IMR-90 (cell line): Measurements from ENCODE around the gene MTREX. TPM values are rescaled to one million over a fixed set of nuclear protein-coding genes. Genes with fewer than 3 reads are reported as not detected.

ENCODE experiments used
- ATAC-seq: fragments of 200-7000 bp; cut with Tn5 transposase; 2 replicates; pipeline ENCODE4 v1.9.1; 2020; ENCODE audit warnings: low read depth, mild to moderate bottlenecking, moderate library complexity
- BruUV-seq: library from RNA; stranded (reverse); fragments of 400-500 nt; replicated peaks from 2 replicates; lab custom pipeline; 2021; lab: Mats Ljungman, UMichigan
- CTCF ChIA-PET: fragments of 300-600 bp; formaldehyde crosslinking; extraction: SDS; loops from one replicate; lab custom pipeline; 2021; ENCODE audit warnings: antibody characterized with exemption; lab: Yijun Ruan, JAX
- POLR2A ChIA-PET: fragments of 300-600 bp; sonication (Branson Sonifier 250); formaldehyde crosslinking; loops from one replicate; lab custom pipeline; 2022; ENCODE audit warnings: antibody characterized with exemption; ENCODE audit not compliant: unreplicated experiment; lab: Charles Lee
- DNase-seq: peaks from one replicate; pipeline ENCODE4 v3.0.0; 2013
- H2AFZ ChIP-seq: replicated peaks from 2 replicates; pipeline ENCODE3; 2013; ENCODE audit warnings: low read length, mild to moderate bottlenecking; ENCODE audit not compliant: poor library complexity
- H2AK5ac ChIP-seq: 2 replicates; pipeline ENCODE4 v1.6.1; 2013; ENCODE audit warnings: low read depth, low read length, inconsistent platforms
- H2AK9ac ChIP-seq: replicated peaks from 2 replicates; pipeline ENCODE3; 2013; ENCODE audit warnings: mild to moderate bottlenecking, low read depth, low read length, moderate library complexity; ENCODE audit not compliant: poor library complexity
- H2BK120ac ChIP-seq: 2 replicates; pipeline ENCODE4 v1.6.1; 2013; ENCODE audit warnings: low read depth, low read length, inconsistent platforms
- H2BK15ac ChIP-seq: 3 replicates; pipeline ENCODE4 v1.6.1; 2013; ENCODE audit warnings: low read depth, low read length, inconsistent platforms
- H2BK20ac ChIP-seq: 2 replicates; pipeline ENCODE4 v1.6.1; 2013; ENCODE audit warnings: low read depth, mild to moderate bottlenecking, inconsistent platforms, low read length, moderate library complexity
- H2BK5ac ChIP-seq: 2 replicates; pipeline ENCODE4 v1.6.1; 2013; ENCODE audit warnings: mild to moderate bottlenecking, low read depth, low read length, inconsistent platforms; ENCODE audit not compliant: poor library complexity, severe bottlenecking
- H3K14ac ChIP-seq: replicated peaks from 2 replicates; pipeline ENCODE4 v1.6.1; 2013; ENCODE audit warnings: low read depth, low read length, inconsistent platforms
- H3K18ac ChIP-seq: 2 replicates; pipeline ENCODE4 v1.6.1; 2013; ENCODE audit warnings: low read depth, low read length, control low read depth
- H3K23ac ChIP-seq: 2 replicates; pipeline ENCODE4 v1.6.1; 2013; ENCODE audit warnings: low read depth, low read length, inconsistent platforms
- H3K27ac ChIP-seq: 2 replicates; pipeline ENCODE4 v1.5.1; 2013; ENCODE audit warnings: mild to moderate bottlenecking, control low read depth, low read length; ENCODE audit not compliant: insufficient read depth
- H3K27me3 ChIP-seq: 2 replicates; pipeline ENCODE4 v1.6.1; 2013; ENCODE audit warnings: low read length; ENCODE audit not compliant: control insufficient read depth, insufficient read depth
- H3K36me3 ChIP-seq: 2 replicates; pipeline ENCODE4 v1.6.1; 2013; ENCODE audit warnings: low read length, mixed read lengths; ENCODE audit not compliant: control insufficient read depth, insufficient read depth
- H3K4ac ChIP-seq: 2 replicates; pipeline ENCODE4 v1.6.1; 2013; ENCODE audit warnings: low read depth, low read length, inconsistent platforms
- H3K4me1 ChIP-seq: 2 replicates; pipeline ENCODE4 v1.6.1; 2013; ENCODE audit warnings: low read length, mixed read lengths; ENCODE audit not compliant: control insufficient read depth, insufficient read depth
- H3K4me2 ChIP-seq: 2 replicates; pipeline ENCODE4 v1.6.1; 2013; ENCODE audit warnings: low read depth, mild to moderate bottlenecking, control low read depth, low read length, moderate library complexity
- H3K4me3 ChIP-seq: 2 replicates; pipeline ENCODE4 v1.5.1; 2013; ENCODE audit warnings: low read depth, mild to moderate bottlenecking, control low read depth, low read length, moderate library complexity; ENCODE audit not compliant: insufficient read depth
- H3K56ac ChIP-seq: 2 replicates; pipeline ENCODE4 v1.6.1; 2013; ENCODE audit warnings: low read length, inconsistent platforms; ENCODE audit not compliant: insufficient read depth; ENCODE audit errors: extremely low read depth
- H3K79me1 ChIP-seq, 2 experiments: 2 replicates each; pipeline ENCODE4 v1.6.1; 2013; ENCODE audit warnings: low read length in 2 of 2, inconsistent platforms in 1 of 2, low read depth in 1 of 2
- H3K9ac ChIP-seq: 2 replicates; pipeline ENCODE4 v1.6.1; 2013; ENCODE audit warnings: low read depth, low read length, control low read depth
- H3K9me1 ChIP-seq: 2 replicates; pipeline ENCODE4 v1.6.1; 2013; ENCODE audit warnings: low read length, inconsistent platforms; ENCODE audit not compliant: insufficient read depth
- H3K9me3 ChIP-seq: 2 replicates; pipeline ENCODE4 v1.6.1; 2013; ENCODE audit warnings: low read length; ENCODE audit not compliant: control insufficient read depth, insufficient read depth
- H4K20me1 ChIP-seq: 2 replicates; pipeline ENCODE4 v1.6.1; 2013; ENCODE audit warnings: low read length, inconsistent platforms; ENCODE audit not compliant: insufficient read depth
- H4K5ac ChIP-seq: 2 replicates; pipeline ENCODE4 v1.6.1; 2013; ENCODE audit warnings: mild to moderate bottlenecking, low read depth, low read length, control low read depth
- H4K8ac ChIP-seq, 2 experiments: 2 replicates each; pipeline ENCODE4 v1.6.1; 2013; ENCODE audit warnings: low read depth in 2 of 2, low read length in 2 of 2, control low read depth in 1 of 2, inconsistent platforms in 1 of 2
- H4K91ac ChIP-seq: 2 replicates; pipeline ENCODE4 v1.6.1; 2013; ENCODE audit warnings: low read depth, low read length, inconsistent platforms; ENCODE audit not compliant: insufficient read depth
- BHLHE40 ChIP-seq: fragments of 150-350 bp; IDR thresholded peaks from 2 replicates; pipeline ENCODE4 v1.6.1; 2016; ENCODE audit warnings: mild to moderate bottlenecking, low read depth, low read length
- CEBPB ChIP-seq: IDR thresholded peaks from 2 replicates; pipeline ENCODE4 v1.6.1; 2012; ENCODE audit warnings: low read depth, low read length, improper control_type of control experiment
- CHD1 ChIP-seq: IDR thresholded peaks from 2 replicates; pipeline ENCODE4 v1.6.1; 2012; ENCODE audit warnings: low read depth, low read length, improper control_type of control experiment
- MAFK ChIP-seq: IDR thresholded peaks from 2 replicates; pipeline ENCODE4 v1.6.1; 2012; ENCODE audit warnings: low read depth, low read length, improper control_type of control experiment
- MXI1 ChIP-seq: IDR thresholded peaks from 2 replicates; pipeline ENCODE4 v1.6.1; 2012; ENCODE audit warnings: low read depth, mild to moderate bottlenecking, low read length, moderate library complexity, borderline replicate concordance
- NFE2L2 ChIP-seq: fragments of 150-350 bp; IDR thresholded peaks from 2 replicates; pipeline ENCODE4 v1.6.1; 2016; ENCODE audit warnings: low read depth, mild to moderate bottlenecking, low read length
- POLR2A ChIP-seq: IDR thresholded peaks from 2 replicates; pipeline ENCODE4 v1.6.1; 2012; ENCODE audit warnings: mild to moderate bottlenecking, low read depth, low read length
- RFX5 ChIP-seq: IDR thresholded peaks from 2 replicates; pipeline ENCODE4 v1.8.0; 2012; ENCODE audit warnings: low read depth, mild to moderate bottlenecking, low read length, moderate library complexity
- SMC3 ChIP-seq: fragments of 150-350 bp; IDR thresholded peaks from 2 replicates; pipeline ENCODE4 v1.6.1; 2016; ENCODE audit warnings: low read depth, mild to moderate bottlenecking, antibody characterized with exemption, low read length, moderate library complexity
- WGBS, 2 experiments: methylation state at CpG; one replicate each; pipeline versions ENCODE4 v1.1.5 to v1.1.7; 2013; ENCODE audit warnings: missing lambda C conversion rate in 2 of 2; ENCODE audit not compliant: insufficient read length in 1 of 2; ENCODE audit errors: extremely low coverage in 2 of 2; 5-methylcytosine and 5-hydroxymethylcytosine counted together
- dilution Hi-C: fragments of 300-500 bp; cut with HindIII; formaldehyde crosslinking; loops from one replicate; pipeline ENCODE4 v1.14.3; 2018; ENCODE audit warnings: low sequenced_read_pairs; ENCODE audit not compliant: unreplicated experiment
- in situ Hi-C: fragments of 300-500 bp; cut with MboI; formaldehyde crosslinking; loops from 3 replicates; pipeline ENCODE4 v1.14.3; 2019; ENCODE audit warnings: low sequenced_read_pairs, inconsistent platforms, mixed read lengths
- intact Hi-C: fragments of 100-400 bp; cut with micrococcal nuclease; formaldehyde crosslinking; loops from 2 replicates; pipeline ENCODE4 v1.10.0; 2022
- polyA plus RNA-seq, 3 experiments: library from polyadenylated mRNA; depleted of rRNA; stranded (reverse); fragments of >200 nt; gene quantifications; 2 replicates each; pipeline ENCODE4 v1.2.3, GENCODE V29; 2012; ENCODE audit warnings: low replicate concordance in 1 of 3
- total RNA-seq: library from RNA; depleted of rRNA; stranded (reverse); fragments of >200 nt; gene quantifications from 2 replicates; pipeline ENCODE4 v1.2.3, GENCODE V29; 2012
- TF ChIP-seq, protein P1 (sequence below): conservative IDR thresholded peaks from 2 replicates; pipeline ENCODE4 v1.5.1; 2012; ENCODE audit warnings: mild to moderate bottlenecking, low read depth, low read length, improper control_type of control experiment
- TF ChIP-seq, protein P2 (sequence below): fragments of 150-350 bp; IDR thresholded peaks from 2 replicates; pipeline ENCODE4 v1.6.1; 2017; ENCODE audit warnings: mild to moderate bottlenecking, antibody characterized with exemption, low read length, low read depth

Gene MTREX
- total and polyA plus RNA-seq, 2 of the 4 experiments (the other 2 are of a cell fraction) = 22.1 to 33.2 TPM

DNA sequence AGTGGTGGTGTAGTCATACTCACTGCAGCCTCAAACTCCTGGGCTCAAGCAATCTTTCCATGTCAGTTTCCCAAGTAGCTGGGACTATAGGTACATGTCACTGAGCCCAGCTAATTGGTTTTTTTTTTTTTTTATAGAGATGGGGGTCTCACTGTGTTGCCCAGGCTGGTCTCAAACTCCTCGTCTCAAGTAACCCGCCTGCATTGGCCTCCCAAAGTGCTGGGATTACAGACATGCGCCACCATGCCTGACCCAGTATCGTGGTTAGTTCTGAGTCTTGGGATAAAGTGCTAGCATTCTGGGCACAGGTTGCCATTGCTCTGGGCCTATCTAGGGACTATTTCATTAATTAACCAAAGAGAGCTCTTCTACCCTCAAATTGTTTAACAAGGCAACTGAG is 118.7 kb downstream of the MTREX start:
- Histone ChIP-seq H3K9me1 (peaks cover 6% of the 10 kb centered on the region; the same call in 1 of the 2 replicates), H4K5ac (no peak overlapping the region), H3K27me3 (no peaks in the 10 kb centered on the region), H3K79me1 (peaks cover 17 to 21% of the 10 kb centered on the region in 2 experiments), H3K56ac (no peak overlapping the region), H3K18ac (no peak overlapping the region), H3K14ac (no peak overlapping the region), H3K9ac (no peak overlapping the region), H2BK5ac (no peak overlapping the region), H2AK5ac (no peak overlapping the region), H3K36me3 (peaks cover 32% of the 10 kb centered on the region), H3K9me3 (no peaks in the 10 kb centered on the region), H3K27ac (no peak overlapping the region), H3K4me1 (no peaks in the 10 kb centered on the region), H3K4ac (no peak overlapping the region), H2BK20ac (no peak overlapping the region), H2BK120ac (no peak overlapping the region), H3K4me2 (no peak overlapping the region), H4K8ac (no peak overlapping the region), H3K4me3 (no peak overlapping the region), H3K23ac (no peak overlapping the region), H2AFZ (no peak overlapping the region), H4K20me1 (peaks cover 3% of the 10 kb centered on the region; the same call in 1 of the 2 replicates), H4K91ac (no peak overlapping the region), H2BK15ac (no peak overlapping the region), H2AK9ac (no peak overlapping the region)
- dilution Hi-C loops (no loop called here), intact Hi-C loops (no loop called here), in situ Hi-C loops (no loop called here)
- DNase-seq (no peak), ATAC-seq (no peak)
- no CpG with 5 or more reads among the region's 4 CpGs for WGBS, 2 experiments
- no TSS peak for BruUV-seq
- ChIA-PET POLR2A (no interaction called here), CTCF (no interaction called here)
- no peak for TF ChIP-seq MXI1
- TF ChIP-seq SMC3 = no peak
- TF ChIP-seq CEBPB = no peak
- TF ChIP-seq MAFK = no peak
- no peak for TF ChIP-seq CHD1
- no peak for TF ChIP-seq POLR2A
- TF ChIP-seq, protein P1, sequence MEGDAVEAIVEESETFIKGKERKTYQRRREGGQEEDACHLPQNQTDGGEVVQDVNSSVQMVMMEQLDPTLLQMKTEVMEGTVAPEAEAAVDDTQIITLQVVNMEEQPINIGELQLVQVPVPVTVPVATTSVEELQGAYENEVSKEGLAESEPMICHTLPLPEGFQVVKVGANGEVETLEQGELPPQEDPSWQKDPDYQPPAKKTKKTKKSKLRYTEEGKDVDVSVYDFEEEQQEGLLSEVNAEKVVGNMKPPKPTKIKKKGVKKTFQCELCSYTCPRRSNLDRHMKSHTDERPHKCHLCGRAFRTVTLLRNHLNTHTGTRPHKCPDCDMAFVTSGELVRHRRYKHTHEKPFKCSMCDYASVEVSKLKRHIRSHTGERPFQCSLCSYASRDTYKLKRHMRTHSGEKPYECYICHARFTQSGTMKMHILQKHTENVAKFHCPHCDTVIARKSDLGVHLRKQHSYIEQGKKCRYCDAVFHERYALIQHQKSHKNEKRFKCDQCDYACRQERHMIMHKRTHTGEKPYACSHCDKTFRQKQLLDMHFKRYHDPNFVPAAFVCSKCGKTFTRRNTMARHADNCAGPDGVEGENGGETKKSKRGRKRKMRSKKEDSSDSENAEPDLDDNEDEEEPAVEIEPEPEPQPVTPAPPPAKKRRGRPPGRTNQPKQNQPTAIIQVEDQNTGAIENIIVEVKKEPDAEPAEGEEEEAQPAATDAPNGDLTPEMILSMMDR = no peak
- TF ChIP-seq NFE2L2 = no peak
- no peak for TF ChIP-seq BHLHE40
- TF ChIP-seq, protein P2, sequence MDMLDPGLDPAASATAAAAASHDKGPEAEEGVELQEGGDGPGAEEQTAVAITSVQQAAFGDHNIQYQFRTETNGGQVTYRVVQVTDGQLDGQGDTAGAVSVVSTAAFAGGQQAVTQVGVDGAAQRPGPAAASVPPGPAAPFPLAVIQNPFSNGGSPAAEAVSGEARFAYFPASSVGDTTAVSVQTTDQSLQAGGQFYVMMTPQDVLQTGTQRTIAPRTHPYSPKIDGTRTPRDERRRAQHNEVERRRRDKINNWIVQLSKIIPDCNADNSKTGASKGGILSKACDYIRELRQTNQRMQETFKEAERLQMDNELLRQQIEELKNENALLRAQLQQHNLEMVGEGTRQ = no peak
- no peak for TF ChIP-seq RFX5
